Measurements from ENCODE around the gene PRR29. TPM values are rescaled to one million over a fixed set of nuclear protein-coding genes. Genes with fewer than 3 reads are reported as not detected.

PRR29 gene
- total RNA-seq, 2 donors from 2014 or later = 2.9 to 3.2 TPM

GRCh38 chr17:64053101-64053500 lies 55.0 kb downstream of the PRR29 start:
- H3K36me3 Mint-ChIP-seq (ENCODE audit: low read depth) = peaks cover 100% of the 10 kb centered on the region
- ATAC-seq (replicated peaks) = no peak
- H3K4me3 Mint-ChIP-seq = no peak overlapping the region
- peaks cover 30% of the 10 kb centered on the region for H3K4me1 Mint-ChIP-seq
- H3K9me3 Mint-ChIP-seq = no peaks in the 10 kb centered on the region
- no peaks in the 10 kb centered on the region for H3K27me3 Mint-ChIP-seq
- peak overlapping the region; percentile 44 for H3K27ac Mint-ChIP-seq

Other genes with a start within 250 kb of the PRR29 start
- gene CCDC47, start 224.8 kb upstream of the PRR29 start, total RNA-seq = 10 to 100 TPM; 75.5 to 99.9 TPM
- gene DDX42, start 224.2 kb upstream of the PRR29 start, total RNA-seq = 100 to 1,000 TPM; 119 to 121 TPM
- gene PSMC5, start 170.9 kb upstream of the PRR29 start, total RNA-seq = 100 to 1,000 TPM; 102 to 172 TPM
- 10 to 100 TPM; 36.3 to 74.1 TPM for gene FTSJ3, start 170.7 kb upstream of the PRR29 start, total RNA-seq
- 100 to 1,000 TPM in 1 of 2 donors, 10 to 100 TPM in 1; 82.7 to 112 TPM for gene SMARCD2, start 155.7 kb upstream of the PRR29 start, total RNA-seq
- 1 to 10 TPM; 2.3 to 3.5 TPM for gene CSH2, start 124.7 kb upstream of the PRR29 start, total RNA-seq
- not detected for gene GH2, start 116.4 kb upstream of the PRR29 start, total RNA-seq
- gene CSH1, start 101.8 kb upstream of the PRR29 start, total RNA-seq = 1 to 10 TPM; 7.6 to 8.2 TPM
- gene CSHL1, start 87.1 kb upstream of the PRR29 start, total RNA-seq = under 1 TPM in 1 of 2 donors, not detected in 1; 0.61 TPM
- under 1 TPM in 1 of 2 donors, not detected in 1; 0.56 TPM for gene GH1, start 79.5 kb upstream of the PRR29 start, total RNA-seq
- 10 to 100 TPM; 29.3 to 41.4 TPM for gene CD79B, start 66.0 kb upstream of the PRR29 start, total RNA-seq
- under 1 TPM; 0.32 to 0.37 TPM for gene SCN4A, start 25.4 kb upstream of the PRR29 start, total RNA-seq
- 10 to 100 TPM; 43.0 to 54.9 TPM for gene ICAM2, start 22.3 kb downstream of the PRR29 start, total RNA-seq
- 10 to 100 TPM; 42.2 to 93.3 TPM for gene ERN1, start 131.8 kb downstream of the PRR29 start, total RNA-seq

Data from activated T-helper 17 cell treated with anti-CD3 and anti-CD28 coated beads, Interleukin-2, amount 50 U/mL, for 72 hours (primary cell).